HFFc6 (cell line): ENCODE data around the gene MEN1. TPM values are rescaled to one million over a fixed set of nuclear protein-coding genes. Genes with fewer than 3 reads are reported as not detected.

Experiments
- DNase-seq: peaks from one replicate; pipeline ENCODE4 v3.0.0-alpha.2; 2018
- H3K27ac Mint-ChIP-seq: 2 replicates; pipeline ENCODE4 v1.8.0; 2020; ENCODE audit warnings: mild to moderate bottlenecking, mixed read lengths
- H3K27me3 Mint-ChIP-seq: 2 replicates; pipeline ENCODE4 v1.8.0; 2021; ENCODE audit warnings: mild to moderate bottlenecking, moderate library complexity, mixed read lengths; ENCODE audit not compliant: insufficient read depth
- H3K36me3 Mint-ChIP-seq: 2 replicates; pipeline ENCODE4 v1.8.0; 2021; ENCODE audit warnings: low read depth, mixed read lengths
- H3K4me1 Mint-ChIP-seq: 2 replicates; pipeline ENCODE4 v1.8.0; 2020; ENCODE audit warnings: low read depth, mixed read lengths
- H3K4me3 Mint-ChIP-seq: 2 replicates; pipeline ENCODE4 v1.8.0; 2020; ENCODE audit warnings: mild to moderate bottlenecking, moderate library complexity, mixed read lengths
- H3K9me3 Mint-ChIP-seq: 2 replicates; pipeline ENCODE4 v1.8.0; 2020; ENCODE audit warnings: mild to moderate bottlenecking, mixed read lengths
- CTCF ChIP-seq: fragments of 200-600 bp; sonication (generic); IDR thresholded peaks from 2 replicates; pipeline ENCODE4 v1.5.0; 2021; ENCODE audit warnings: antibody characterized with exemption, mild to moderate bottlenecking
- total RNA-seq, 6 experiments: library from RNA; stranded (reverse); fragmentation: NEBNext Ultra II Directional; extraction: Animal tissue kit (Norgen Biotek cat#: 25700); gene quantifications; 2 replicates in 1 of 6; 3 replicates in 5 of 6; pipeline ENCODE4 v1.2.3, GENCODE V29; 2021

The MEN1 gene
- total RNA-seq, 6 experiments from 2014 or later = 23.9 to 35.5 (median 26.9) TPM

GRCh38 chr11:64800303-64801157 lies 9.8 kb downstream of the MEN1 start:
- no peak overlapping the region for H3K4me3 Mint-ChIP-seq
- no peak for DNase-seq

GRCh38 chr11:64799623-64800302 lies 10.6 kb downstream of the MEN1 start:
- Mint-ChIP-seq H3K4me3 (no peak overlapping the region), H3K27me3 (no peaks in the 10 kb centered on the region; the same call in 1 of the 2 replicates), H3K27ac (no peak overlapping the region), H3K4me1 (peaks cover 10% of the 10 kb centered on the region), H3K9me3 (no peaks in the 10 kb centered on the region), H3K36me3 (peaks cover 5% of the 10 kb centered on the region; the same call in 1 of the 2 replicates)
- no peak for TF ChIP-seq CTCF
- no peak for DNase-seq

More at GRCh38 chr11:64800303-64801157, 9.8 kb downstream of the MEN1 start:
- Mint-ChIP-seq H3K36me3 (peaks cover 5% of the 10 kb centered on the region; the same call in 1 of the 2 replicates), H3K4me1 (peaks cover 10% of the 10 kb centered on the region), H3K27me3 (no peaks in the 10 kb centered on the region; the same call in 1 of the 2 replicates), H3K27ac (no peak overlapping the region), H3K9me3 (no peaks in the 10 kb centered on the region)
- no peak for TF ChIP-seq CTCF

GRCh38 chr11:64799256-64799622 lies 11.1 kb downstream of the MEN1 start:
- H3K9me3 Mint-ChIP-seq = no peaks in the 10 kb centered on the region
- H3K27me3 Mint-ChIP-seq = no peaks in the 10 kb centered on the region; the same call in 1 of the 2 replicates
- no peak overlapping the region for H3K4me3 Mint-ChIP-seq
- H3K36me3 Mint-ChIP-seq = peaks cover 5% of the 10 kb centered on the region; the same call in 1 of the 2 replicates
- no peak for DNase-seq
- H3K4me1 Mint-ChIP-seq = peaks cover 10% of the 10 kb centered on the region
- H3K27ac Mint-ChIP-seq = no peak overlapping the region
- TF ChIP-seq CTCF = no peak

GRCh38 chr11:64796757-64797541 lies 13.4 kb downstream of the MEN1 start:
- H3K4me1 Mint-ChIP-seq = no peaks in the 10 kb centered on the region
- no peaks in the 10 kb centered on the region; the same call in none of the 2 replicates for H3K27me3 Mint-ChIP-seq
- TF ChIP-seq CTCF = no peak
- H3K4me3 Mint-ChIP-seq = no peak overlapping the region
- H3K9me3 Mint-ChIP-seq = no peaks in the 10 kb centered on the region
- H3K36me3 Mint-ChIP-seq = no peaks in the 10 kb centered on the region; the same call in 1 of the 2 replicates
- DNase-seq = no peak
- no peak overlapping the region for H3K27ac Mint-ChIP-seq

- Mint-ChIP-seq H3K4me3 (no peak overlapping the region), H3K4me1 (no peaks in the 10 kb centered on the region)
- no peak for TF ChIP-seq CTCF
Observed at GRCh38 chr11:64796047-64796756, 14.1 kb downstream of the MEN1 start.

More at GRCh38 chr11:64796047-64796756, 14.1 kb downstream of the MEN1 start:
- Mint-ChIP-seq H3K36me3 (no peaks in the 10 kb centered on the region; the same call in 1 of the 2 replicates), H3K9me3 (no peaks in the 10 kb centered on the region), H3K27ac (no peak overlapping the region), H3K27me3 (no peaks in the 10 kb centered on the region; the same call in none of the 2 replicates)
- no peak for DNase-seq
